Measurements from ENCODE around the gene CACNB2.
"Not testable (repeated sequence)": the region's sequence is repeated elsewhere in the genome, so short reads cannot be mapped to it uniquely, and the experiment has no call there.

CACNB2 gene

GRCh38 chr10:18532881-18533535 is 392.8 kb downstream of the CACNB2 start:
- DNase-seq: no peak

GRCh38 chr10:18533896-18534295 is 393.7 kb downstream of the CACNB2 start:
- DNase-seq: no peak

GRCh38 chr10:18539335-18539734 is 399.1 kb downstream of the CACNB2 start:
- no peak for DNase-seq

GRCh38 chr10:18540195-18540594 is 400.0 kb downstream of the CACNB2 start:
- DNase-seq: no peak

GRCh38 chr10:18542832-18543231 is 402.6 kb downstream of the CACNB2 start:
- no peak for DNase-seq

GRCh38 chr10:18545621-18546305 is 405.5 kb downstream of the CACNB2 start:
- no peak for DNase-seq

- no peak for DNase-seq
These were observed 408.9 kb downstream of the CACNB2 start for GRCh38 chr10:18549105-18549504.

- no peak for DNase-seq
These were observed 411.2 kb downstream of the CACNB2 start for GRCh38 chr10:18551473-18551872.

- peak; percentile 43 for DNase-seq
These were observed 414.3 kb downstream of the CACNB2 start for GRCh38 chr10:18554479-18554878.

GRCh38 chr10:18556522-18557147 is 416.4 kb downstream of the CACNB2 start:
- no peak for DNase-seq

- no peak for DNase-seq
These were observed 417.7 kb downstream of the CACNB2 start for GRCh38 chr10:18557960-18558359.

- no peak for DNase-seq
These were observed 421.8 kb downstream of the CACNB2 start for GRCh38 chr10:18561861-18562551.

GRCh38 chr10:18563003-18563726 is 422.9 kb downstream of the CACNB2 start:
- no peak for DNase-seq

GRCh38 chr10:18565006-18565405 is 424.8 kb downstream of the CACNB2 start:
- no peak for DNase-seq

GRCh38 chr10:18566177-18566576 is 426.0 kb downstream of the CACNB2 start:
- DNase-seq: no peak

- DNase-seq: no peak
These were observed 427.2 kb downstream of the CACNB2 start for GRCh38 chr10:18567343-18567856.

GRCh38 chr10:18570386-18570785 is 430.2 kb downstream of the CACNB2 start:
- not testable (repeated sequence) for DNase-seq

- DNase-seq: no peak
These were observed 430.9 kb downstream of the CACNB2 start for GRCh38 chr10:18571076-18571475.

GRCh38 chr10:18571780-18572179 is 431.6 kb downstream of the CACNB2 start:
- DNase-seq: no peak

GRCh38 chr10:18572959-18573561 is 432.8 kb downstream of the CACNB2 start:
- no peak for DNase-seq

- no peak for DNase-seq
These were observed 436.4 kb downstream of the CACNB2 start for GRCh38 chr10:18576586-18576985.
